SK-N-SH (cell line): ENCODE results near the gene PARP12. TPM values are rescaled to one million over a fixed set of nuclear protein-coding genes. Genes with fewer than 3 reads are reported as not detected.

ENCODE experiments used
- CTCF ChIA-PET: fragments of 300-600, 350-600 bp; formaldehyde crosslinking; extraction: SDS; loops from one replicate; lab custom pipeline; 2021; lab: Yijun Ruan, JAX
- POLR2A ChIA-PET: fragments of 350-600 bp; sonication (Branson Sonifier 250); formaldehyde crosslinking; extraction: SDS; loops from one replicate; lab custom pipeline; 2020; ENCODE audit warnings: antibody characterized with exemption, inconsistent platforms; lab: Yijun Ruan, JAX
- DNase-seq: peaks from one replicate; pipeline ENCODE4 v3.0.0; 2012
- H2AFZ ChIP-seq: fragments of 200-600 bp; sonication (generic); 2 replicates; pipeline ENCODE4 v1.8.1; 2016; ENCODE audit warnings: antibody characterized with exemption, mild to moderate bottlenecking, low read depth
- H3F3A ChIP-seq: fragments of 200-600 bp; sonication (generic); replicated peaks from 2 replicates; pipeline ENCODE3; 2016; ENCODE audit warnings: antibody characterized with exemption, mild to moderate bottlenecking; ENCODE audit not compliant: insufficient read depth
- H3K27ac ChIP-seq, 2 experiments: fragments of 200-500 bp in 1 of 2; fragments of 200-600 bp in 1 of 2; sonication (Bioruptor generic) in 1 of 2; sonication (generic), shearing (Covaris generic) in 1 of 2; 2 replicates each; pipeline versions ENCODE4 v1.5.1 to v1.6.1; 2014 to 2016; ENCODE audit warnings: low read depth in 2 of 2, inconsistent platforms in 1 of 2, low read length in 1 of 2, mild to moderate bottlenecking in 1 of 2, mixed read lengths in 1 of 2
- H3K27me3 ChIP-seq: fragments of 200-600 bp; sonication (generic), shearing (Covaris generic); 2 replicates; pipeline ENCODE4 v1.6.1; 2016; ENCODE audit warnings: mixed run types; ENCODE audit not compliant: insufficient read depth
- H3K36me3 ChIP-seq, 2 experiments: fragments of 200-500 bp in 1 of 2; fragments of 200-600 bp in 1 of 2; sonication (Bioruptor generic) in 1 of 2; sonication (generic) in 1 of 2; replicated peaks in 1 of 2; 2 replicates each; pipeline versions ENCODE3 to v1.5.1; 2014 to 2016; ENCODE audit warnings: low read length in 1 of 2, mild to moderate bottlenecking in 1 of 2; ENCODE audit not compliant: insufficient read depth in 2 of 2, control insufficient read depth in 1 of 2
- H3K4me1 ChIP-seq, 2 experiments: fragments of 200-500 bp in 1 of 2; fragments of 200-600 bp in 1 of 2; sonication (Bioruptor generic) in 1 of 2; sonication (generic), shearing (Covaris generic) in 1 of 2; 2 replicates each; pipeline versions ENCODE4 v1.5.1 to v1.6.1; 2014 to 2016; ENCODE audit warnings: low read depth in 1 of 2, low read length in 1 of 2, mixed run types in 1 of 2; ENCODE audit not compliant: insufficient read depth in 2 of 2, control insufficient read depth in 1 of 2
- H3K4me2 ChIP-seq: fragments of 200-600 bp; sonication (generic), shearing (Covaris generic); 2 replicates; pipeline ENCODE4 v1.6.1; 2017; ENCODE audit warnings: mixed run types
- H3K4me3 ChIP-seq, 2 experiments: fragments of 200-500 bp in 1 of 2; fragments of 200-600 bp in 1 of 2; sonication (Bioruptor generic) in 1 of 2; sonication (generic), shearing (Covaris generic) in 1 of 2; 2 replicates each; pipeline versions ENCODE4 v1.5.1 to v1.8.1; 2014 to 2016; ENCODE audit warnings: low read depth in 2 of 2, inconsistent platforms in 1 of 2, low read length in 1 of 2, mild to moderate bottlenecking in 1 of 2, mixed read lengths in 1 of 2, moderate library complexity in 1 of 2
- H3K79me2 ChIP-seq: fragments of 200-600 bp; sonication (generic); 2 replicates; pipeline ENCODE4 v1.8.1; 2017; ENCODE audit warnings: mild to moderate bottlenecking; ENCODE audit not compliant: insufficient read depth
- H3K9ac ChIP-seq: fragments of 200-600 bp; sonication (generic); 2 replicates; pipeline ENCODE4 v1.6.1; 2017; ENCODE audit warnings: mixed run types
- H3K9me2 ChIP-seq: fragments of 200-600 bp; sonication (generic); 2 replicates; pipeline ENCODE4 v1.6.1; 2017; ENCODE audit warnings: mixed run types
- H3K9me3 ChIP-seq: fragments of 200-600 bp; sonication (generic); 2 replicates; pipeline ENCODE4 v1.6.1; 2017; ENCODE audit warnings: mixed run types, mild to moderate bottlenecking, moderate library complexity
- H4K20me1 ChIP-seq: fragments of 200-600 bp; sonication (generic); 2 replicates; pipeline ENCODE4 v1.6.1; 2017; ENCODE audit warnings: mild to moderate bottlenecking, mixed run types; ENCODE audit not compliant: insufficient read depth
- CTCF ChIP-seq: fragments of 200-600 bp; sonication (generic); IDR thresholded peaks from 2 replicates; pipeline ENCODE4 v1.6.1; 2017; ENCODE audit warnings: antibody characterized with exemption, mild to moderate bottlenecking, moderate library complexity
- EP300 ChIP-seq, 2 experiments: IDR thresholded peaks; 2 replicates each; pipeline versions ENCODE4 v1.4.0 to v1.6.1; 2012; ENCODE audit warnings: borderline replicate concordance in 1 of 2, low read depth in 1 of 2, low read length in 1 of 2
- FOSL2 ChIP-seq: IDR thresholded peaks from 2 replicates; pipeline ENCODE4 v1.4.0; 2012; ENCODE audit warnings: low read depth, mild to moderate bottlenecking, moderate library complexity, borderline replicate concordance
- FOXJ3 ChIP-seq: sonication (generic); formaldehyde crosslinking; IDR thresholded peaks from 2 replicates; pipeline ENCODE4 v1.5.1; 2020; ENCODE audit warnings: mild to moderate bottlenecking, missing genetic modification reagents
- FOXM1 ChIP-seq: IDR thresholded peaks from 2 replicates; pipeline ENCODE4 v1.4.0; 2012; ENCODE audit warnings: low read depth, mild to moderate bottlenecking
- GABPA ChIP-seq: IDR thresholded peaks from 2 replicates; pipeline ENCODE4 v1.4.0; 2012; ENCODE audit warnings: low read depth, mild to moderate bottlenecking
- GATA2 ChIP-seq: sonication (generic); formaldehyde crosslinking; IDR thresholded peaks from 2 replicates; pipeline ENCODE4 v1.5.0; 2020; ENCODE audit warnings: mild to moderate bottlenecking, missing genetic modification reagents
- IRF3 ChIP-seq: fragments of 150-350 bp; IDR thresholded peaks from 2 replicates; pipeline ENCODE4 v1.6.1; 2016; ENCODE audit warnings: mild to moderate bottlenecking, low read depth, low read length
- JUND ChIP-seq: IDR thresholded peaks from 2 replicates; pipeline ENCODE4 v1.4.0; 2012
- MAX ChIP-seq: IDR thresholded peaks from 2 replicates; pipeline ENCODE4 v1.4.0; 2012; ENCODE audit warnings: low read depth
- MEF2A ChIP-seq: IDR thresholded peaks from 2 replicates; pipeline ENCODE4 v1.4.0; 2012; ENCODE audit warnings: low read depth, borderline replicate concordance
- MXI1 ChIP-seq: IDR thresholded peaks from 2 replicates; pipeline ENCODE4 v1.6.1; 2012; ENCODE audit warnings: mild to moderate bottlenecking, low read depth, low read length, improper control_type of control experiment
- NFIC ChIP-seq: IDR thresholded peaks from 2 replicates; pipeline ENCODE4 v1.4.0; 2012; ENCODE audit warnings: borderline replicate concordance
- NRF1 ChIP-seq: IDR thresholded peaks from 2 replicates; pipeline ENCODE4 v1.6.1; 2012; ENCODE audit warnings: low read depth, mild to moderate bottlenecking, low read length
- RAD21 ChIP-seq: IDR thresholded peaks from 2 replicates; pipeline ENCODE4 v1.6.1; 2012; ENCODE audit warnings: mild to moderate bottlenecking, low read length
- RFX5 ChIP-seq: IDR thresholded peaks from 2 replicates; pipeline ENCODE4 v1.6.1; 2012; ENCODE audit warnings: mild to moderate bottlenecking, improper control_type of control experiment, low read length
- RXRA ChIP-seq: IDR thresholded peaks from 2 replicates; pipeline ENCODE4 v1.4.0; 2012; ENCODE audit warnings: low read depth, mild to moderate bottlenecking, borderline replicate concordance
- SMC3 ChIP-seq: IDR thresholded peaks from 2 replicates; pipeline ENCODE4 v1.6.1; 2012; ENCODE audit warnings: low read depth, low read length, improper control_type of control experiment
- TCF12 ChIP-seq: IDR thresholded peaks from 2 replicates; pipeline ENCODE4 v1.4.0; 2012
- TEAD4 ChIP-seq: IDR thresholded peaks from 2 replicates; pipeline ENCODE4 v1.4.0; 2012; ENCODE audit warnings: mild to moderate bottlenecking, borderline replicate concordance; ENCODE audit not compliant: insufficient read depth
- USF2 ChIP-seq: fragments of 150-350 bp; IDR thresholded peaks from 2 replicates; pipeline ENCODE4 v1.6.1; 2017; ENCODE audit warnings: antibody characterized with exemption, low read length, low read depth, borderline replicate concordance
- ZBTB33 ChIP-seq: IDR thresholded peaks from 2 replicates; pipeline ENCODE4 v1.4.0; 2012; ENCODE audit warnings: low read depth, borderline replicate concordance
- WGBS: methylation state at CpG from one replicate; pipeline ENCODE4 v1.1.6; 2017; ENCODE audit warnings: low lambda C conversion rate; 5-methylcytosine and 5-hydroxymethylcytosine counted together
- polyA plus RNA-seq, 3 experiments: library from polyadenylated mRNA; depleted of rRNA; stranded (reverse); fragments of >200 nt; gene quantifications; 2 replicates each; pipeline ENCODE4 v1.2.3, GENCODE V29; 2012

Gene PARP12
- polyA plus RNA-seq, 1 of the 3 experiments (the other 2 are of a cell fraction) = 17.7 TPM

GRCh38 chr7:140004672-140005071 lies 58.1 kb downstream of the PARP12 start:
- Histone ChIP-seq H3K9me2 (no peaks in the 10 kb centered on the region), H3K4me2 (no peak overlapping the region), H3K9me3 (no peaks in the 10 kb centered on the region), H3K36me3 (no peaks in the 10 kb centered on the region), H3K27ac (no peak overlapping the region), H2AFZ (no peak overlapping the region), H3K27me3 (no peaks in the 10 kb centered on the region), H3K79me2 (no peaks in the 10 kb centered on the region), H4K20me1 (no peaks in the 10 kb centered on the region), H3K4me3 (no peak overlapping the region), H3K9ac (no peak overlapping the region)
- ChIA-PET CTCF (interaction anchor here (1.0 to 9.8 kb wide), 13 partner anchors 12 to 582 kb away, joined by 3 to 229 read pairs (median 10); partner anchors contain the start of gene HIPK2), POLR2A (no interaction called here)
- peak; percentile 23; the same call in 1 of the 2 replicates for TF ChIP-seq GATA2
- no peak for TF ChIP-seq TCF12
- TF ChIP-seq, all 33 proteins: peak for 1
- 94% methylated on average over 3 of the region's 6 CpGs for WGBS
- no peak for DNase-seq
- H3F3A ChIP-seq = no peaks in the 10 kb centered on the region
- peaks cover 0 to 8% of the 10 kb centered on the region in 2 experiments; a peak in 1 of 4 replicates for H3K4me1 ChIP-seq

GRCh38 chr7:140003913-140004382 lies 58.8 kb downstream of the PARP12 start:
- DNase-seq = peak; percentile 67
- H3K36me3 ChIP-seq = no peaks in the 10 kb centered on the region
- no peak overlapping the region for H3K4me3 ChIP-seq
- TF ChIP-seq GATA2 = no peak
- no peak for TF ChIP-seq RXRA
- no peak for TF ChIP-seq TEAD4
- no peak for TF ChIP-seq MEF2A
- peak; percentile 73 for TF ChIP-seq CTCF
- TF ChIP-seq MXI1 = no peak
- no peak for TF ChIP-seq NRF1
- TF ChIP-seq EP300 (IDR thresholded peaks at IDR 0.05; ENCODE audit: borderline replicate concordance in 1 of 2, low read depth in 1 of 2, low read length in 1 of 2) = no peak
- TF ChIP-seq FOXM1 = no peak
- no peak for TF ChIP-seq MAX
- no peak for TF ChIP-seq RFX5
- peak; percentile 47 for TF ChIP-seq SMC3
- TF ChIP-seq RAD21 = peak; percentile 71
- no peak for TF ChIP-seq USF2
- no peak for TF ChIP-seq FOSL2
- TF ChIP-seq IRF3 = no peak
- no peak for TF ChIP-seq JUND
- no peak for TF ChIP-seq ZBTB33
- TF ChIP-seq TCF12 = no peak
- TF ChIP-seq FOXJ3 (CRISPR knock-in tag) = no peak
- TF ChIP-seq NFIC = no peak
- no peak for TF ChIP-seq GABPA
- TF ChIP-seq, all 33 proteins: peak for 3
- Histone ChIP-seq H3K27me3 (no peaks in the 10 kb centered on the region), H3K4me2 (no peak overlapping the region), H4K20me1 (no peaks in the 10 kb centered on the region), H3K79me2 (no peaks in the 10 kb centered on the region), H3K4me1 (peaks cover 0 to 5% of the 10 kb centered on the region in 2 experiments; a peak in 1 of 4 replicates), H3K9me3 (no peaks in the 10 kb centered on the region), H3K27ac (no peak overlapping the region), H3K9ac (no peak overlapping the region), H2AFZ (no peak overlapping the region), H3F3A (no peaks in the 10 kb centered on the region), H3K9me2 (no peaks in the 10 kb centered on the region)
- WGBS = 62% methylated on average over 9 of the region's 9 CpGs
- CTCF ChIA-PET = interaction anchor here (1.0 to 9.8 kb wide), 15 partner anchors 9 to 582 kb away, joined by 3 to 229 read pairs (median 19); partner anchors contain the start of gene HIPK2
- POLR2A ChIA-PET = no interaction called here
